ENCODE data around the gene PAPPA2.

Gene PAPPA2

DNA sequence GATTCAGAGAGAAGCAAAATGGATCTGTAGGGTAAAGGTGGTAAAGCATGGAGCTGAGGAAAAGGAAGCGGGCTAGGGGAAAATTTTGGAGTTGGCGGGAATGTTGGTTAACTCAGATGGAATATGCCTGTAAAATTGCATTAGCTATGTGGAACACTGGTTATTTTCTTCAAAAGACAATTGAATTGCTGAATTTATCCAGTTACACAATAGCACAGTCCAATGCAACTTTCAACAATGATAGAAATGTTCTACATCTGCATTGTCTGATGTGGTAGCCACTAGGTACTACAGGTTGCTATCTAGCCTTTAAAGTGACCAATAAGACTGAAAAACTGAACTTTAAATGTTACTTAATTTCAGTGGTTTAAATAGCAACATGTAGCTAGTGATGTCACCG, 386.3 kb downstream of the PAPPA2 start:
- no peak for DNase-seq (ENCODE audit: low read depth in 1 of 2, low spot score in 1 of 2)

DNA sequence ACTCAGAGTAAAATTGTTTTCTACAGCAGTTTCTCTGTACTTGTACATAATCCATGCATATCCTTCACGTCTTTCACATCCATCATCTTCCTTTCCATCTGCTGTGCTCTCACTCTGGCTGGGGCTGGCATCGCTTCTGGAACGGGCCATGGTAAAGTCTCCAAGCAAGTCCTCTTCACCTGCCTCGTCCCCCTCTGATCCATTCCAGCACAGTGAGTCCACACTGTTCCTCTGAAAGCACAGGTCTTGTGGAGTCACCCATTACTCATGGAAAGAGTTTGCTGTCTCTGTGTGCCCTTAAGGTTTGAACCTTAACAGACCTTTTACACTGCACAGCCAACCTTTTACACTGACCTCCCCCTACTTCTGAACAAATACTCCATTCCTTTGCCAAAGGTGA, 387.9 kb downstream of the PAPPA2 start:
- no peak for DNase-seq (ENCODE audit: low read depth in 1 of 2, low spot score in 1 of 2)

DNA sequence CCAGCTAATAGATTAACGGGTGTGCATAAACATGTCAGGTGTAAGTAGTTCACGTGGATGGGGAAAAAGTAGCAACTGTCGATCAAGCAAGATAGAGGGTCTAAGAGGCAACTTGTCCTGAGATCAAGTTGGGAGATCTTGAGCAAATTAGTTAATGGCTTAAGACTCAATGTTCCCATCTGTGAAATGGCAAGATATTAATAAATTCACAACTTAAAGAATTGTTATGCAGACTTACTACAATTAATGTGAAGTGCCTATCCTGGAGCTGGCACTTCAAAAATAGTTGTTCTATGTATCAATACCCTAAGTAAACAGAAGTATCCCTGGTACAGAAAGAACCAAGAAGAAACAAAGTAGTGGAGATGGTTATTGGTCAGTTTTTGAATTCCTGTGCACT, 389.1 kb downstream of the PAPPA2 start:
- no peak for DNase-seq (ENCODE audit: low read depth in 1 of 2, low spot score in 1 of 2)

- no peak for DNase-seq (ENCODE audit: low read depth in 1 of 2, low spot score in 1 of 2)
Observed at GRCh38 chr1:176853503-176853902, 390.5 kb downstream of the PAPPA2 start.

DNA sequence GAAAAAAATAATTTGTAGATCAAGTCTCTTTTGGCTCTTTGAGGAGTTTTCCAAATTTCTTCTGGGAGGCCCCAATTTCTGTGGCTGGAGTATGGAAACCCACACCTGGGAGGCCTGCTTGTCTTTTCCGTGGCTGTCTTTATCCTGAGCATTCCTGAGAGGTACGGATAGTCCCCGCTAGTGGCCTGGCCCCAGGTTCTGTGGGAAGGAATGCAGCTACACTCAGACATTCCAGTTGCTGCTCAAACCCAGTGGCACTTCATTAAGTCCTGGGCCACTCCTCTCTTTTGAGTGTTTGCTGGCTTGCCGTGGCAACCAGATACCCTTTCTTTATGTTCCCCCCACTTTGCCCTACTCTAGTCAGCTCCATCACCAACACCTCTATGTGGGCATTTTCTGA, 391.1 kb downstream of the PAPPA2 start:
- DNase-seq (ENCODE audit: low read depth in 1 of 2, low spot score in 1 of 2), result no peak

- DNase-seq (ENCODE audit: low read depth in 1 of 2, low spot score in 1 of 2), result no peak
Observed at GRCh38 chr1:176854758-176855745, 392.1 kb downstream of the PAPPA2 start.

DNA sequence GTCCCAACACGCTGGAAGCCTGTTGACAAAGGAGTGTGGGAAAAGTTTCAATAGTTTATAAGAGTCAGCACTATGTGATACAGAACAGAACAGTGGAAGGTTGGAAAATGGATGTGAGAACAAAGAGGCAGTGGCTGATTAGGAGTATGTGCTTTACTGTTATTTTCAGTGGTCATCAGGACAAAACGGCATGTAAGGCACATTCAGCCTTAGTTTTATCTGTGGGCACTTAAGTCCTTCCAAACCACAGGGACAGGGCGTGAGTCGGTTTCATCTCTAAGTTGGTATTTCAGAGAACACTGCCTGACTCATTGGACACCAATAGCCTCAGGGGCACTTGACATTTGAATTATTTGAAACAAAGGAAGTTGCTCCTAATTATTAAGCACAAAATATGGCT, 394.7 kb downstream of the PAPPA2 start:
- no peak for DNase-seq (ENCODE audit: low read depth in 1 of 2, low spot score in 1 of 2)

DNA sequence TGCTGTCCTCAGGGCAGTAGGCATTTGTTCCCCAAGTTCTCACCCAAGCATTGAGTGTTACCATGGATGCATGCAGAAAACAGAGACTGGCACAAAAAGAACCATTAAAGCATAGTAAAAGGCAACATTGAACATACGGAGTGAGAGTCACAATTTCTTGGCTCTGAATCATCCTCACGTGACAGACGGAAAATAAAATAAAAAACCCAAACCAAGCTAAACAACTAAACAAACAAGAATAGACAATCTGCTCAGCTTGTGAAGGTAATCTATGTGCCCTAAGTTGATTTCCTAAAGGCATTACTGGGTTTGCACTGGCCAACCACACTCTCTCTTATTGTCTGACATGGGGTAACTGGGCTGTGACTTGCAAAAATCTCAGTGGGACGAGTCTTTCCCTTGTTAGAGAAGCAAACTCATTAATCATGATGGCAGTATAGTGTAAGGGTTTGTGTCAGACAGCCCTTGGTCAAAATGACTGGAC, 395.5 kb downstream of the PAPPA2 start:
- no peak for DNase-seq (ENCODE audit: low read depth in 1 of 2, low spot score in 1 of 2)

DNA sequence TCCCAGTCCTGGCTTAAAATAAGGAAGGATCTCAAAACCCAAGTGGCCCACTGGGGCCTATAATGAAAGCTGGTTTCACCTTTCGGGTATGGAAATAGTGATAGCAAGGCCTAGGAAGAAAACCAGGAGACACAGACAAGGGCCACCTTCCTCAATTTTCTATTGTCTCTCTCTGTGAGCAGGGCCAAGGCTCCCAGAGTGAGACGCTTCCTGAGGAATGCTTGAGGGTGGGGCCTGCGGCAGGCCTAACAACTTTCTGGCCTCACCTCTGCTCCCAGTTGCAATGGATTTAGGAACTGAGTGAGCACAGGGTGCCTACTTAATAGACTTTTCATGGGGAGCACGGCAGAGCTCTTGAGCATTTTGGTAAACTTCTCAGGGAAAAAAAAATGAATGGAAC, 400.6 kb downstream of the PAPPA2 start:
- DNase-seq (ENCODE audit: low read depth in 1 of 2, low spot score in 1 of 2), result no peak

DNA sequence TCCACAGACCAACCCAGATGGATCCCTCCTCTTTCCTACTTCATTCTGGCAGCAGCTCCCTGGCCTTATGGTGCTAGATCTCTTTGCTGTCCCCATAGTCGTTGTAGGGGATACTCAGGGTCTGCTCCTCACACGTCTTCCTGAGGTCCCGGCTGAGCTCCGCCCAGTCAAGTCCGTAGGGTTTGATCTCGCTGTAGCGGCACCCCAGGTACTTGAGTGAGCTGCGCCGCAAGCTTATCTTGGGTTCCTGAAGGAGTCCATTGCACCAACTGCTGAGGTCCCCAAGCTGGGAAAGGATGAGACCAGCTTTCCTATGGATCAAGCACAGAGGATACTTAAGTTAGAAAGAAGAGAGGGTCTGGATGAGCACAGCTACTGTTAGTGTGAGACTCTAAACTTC, 401.2 kb downstream of the PAPPA2 start:
- DNase-seq (ENCODE audit: low read depth in 1 of 2, low spot score in 1 of 2), result no peak

DNA sequence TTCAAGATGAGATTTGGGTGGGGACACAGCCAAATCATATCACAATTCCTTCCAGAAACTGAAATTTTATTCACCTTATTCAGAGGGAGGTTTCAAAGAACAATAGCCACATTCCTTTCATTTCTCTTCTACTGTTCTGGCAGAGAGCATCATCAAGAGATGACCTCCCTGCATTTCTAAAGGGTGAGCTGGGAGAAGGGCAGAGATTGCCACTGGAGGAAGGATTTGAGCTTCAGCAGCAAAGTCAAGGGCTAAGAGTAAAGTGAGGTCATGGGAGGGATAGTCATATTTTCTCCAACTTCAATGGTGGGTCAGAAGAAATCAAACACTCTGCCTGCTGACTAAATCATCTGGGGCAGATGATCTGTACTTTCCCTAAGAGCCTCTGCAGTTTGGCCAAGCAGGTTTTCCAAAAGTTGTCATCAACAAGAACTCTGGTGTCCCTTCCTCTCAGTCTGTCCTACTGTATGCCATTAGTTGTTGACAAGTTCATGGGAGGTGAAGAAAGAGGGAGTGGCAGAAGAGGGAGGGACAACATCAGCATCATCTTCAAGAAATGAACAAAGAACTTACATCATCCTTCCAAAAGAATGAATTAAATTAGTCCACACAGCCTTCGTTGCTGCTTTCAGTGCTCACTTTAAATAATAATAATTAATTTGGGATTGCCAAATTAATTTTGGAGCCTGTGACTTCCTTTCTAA, 403.2 kb downstream of the PAPPA2 start:
- DNase-seq (ENCODE audit: low read depth in 1 of 2, low spot score in 1 of 2), result no peak

DNA sequence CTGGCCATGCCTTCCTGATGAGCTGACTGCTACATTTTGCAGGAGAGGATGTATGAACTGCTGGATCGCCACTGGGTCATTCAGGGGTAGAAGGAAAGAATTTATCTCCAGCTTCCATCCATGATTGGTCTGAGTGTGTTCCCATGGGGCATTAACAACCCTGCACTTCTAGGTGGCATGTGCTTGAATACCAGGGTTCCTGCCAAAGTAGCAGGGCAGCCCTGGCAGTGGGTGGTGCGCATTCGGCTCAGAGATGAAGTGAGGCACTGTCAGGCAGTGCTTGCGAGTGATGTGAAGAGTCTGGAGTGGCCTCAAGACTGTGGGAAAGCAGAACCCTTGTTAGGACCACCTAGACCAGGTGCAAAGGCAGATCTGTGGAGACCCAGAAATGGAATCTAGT, 406.6 kb downstream of the PAPPA2 start:
- DNase-seq (ENCODE audit: low read depth in 1 of 2, low spot score in 1 of 2), result no peak

DNA sequence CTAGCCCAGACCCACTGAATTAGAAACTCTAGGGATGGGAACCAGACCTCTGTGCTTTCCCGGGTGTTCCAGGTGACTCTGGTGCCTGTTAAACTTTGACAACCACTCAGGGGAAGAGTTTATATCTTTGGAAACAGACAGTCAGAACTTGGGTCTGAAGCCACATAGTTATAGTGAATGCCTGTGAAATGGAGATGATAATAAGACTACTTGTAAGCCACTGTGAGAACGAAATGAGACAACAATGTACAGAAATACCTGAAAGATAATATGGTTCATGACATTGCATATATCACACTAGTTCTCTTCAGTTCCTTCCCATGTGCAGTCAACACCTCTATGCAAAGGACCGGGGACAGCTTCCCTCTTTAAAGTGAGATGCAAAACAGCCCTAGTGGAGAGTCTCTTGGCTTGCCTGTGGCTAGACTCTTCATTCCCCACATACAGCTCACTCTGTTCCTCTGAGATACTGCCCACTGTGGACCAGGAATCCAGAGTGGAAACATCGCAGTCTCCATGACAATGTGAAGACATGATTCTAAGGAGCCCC, 414.1 kb downstream of the PAPPA2 start:
- DNase-seq (ENCODE audit: low read depth in 1 of 2, low spot score in 1 of 2), result no peak

DNA sequence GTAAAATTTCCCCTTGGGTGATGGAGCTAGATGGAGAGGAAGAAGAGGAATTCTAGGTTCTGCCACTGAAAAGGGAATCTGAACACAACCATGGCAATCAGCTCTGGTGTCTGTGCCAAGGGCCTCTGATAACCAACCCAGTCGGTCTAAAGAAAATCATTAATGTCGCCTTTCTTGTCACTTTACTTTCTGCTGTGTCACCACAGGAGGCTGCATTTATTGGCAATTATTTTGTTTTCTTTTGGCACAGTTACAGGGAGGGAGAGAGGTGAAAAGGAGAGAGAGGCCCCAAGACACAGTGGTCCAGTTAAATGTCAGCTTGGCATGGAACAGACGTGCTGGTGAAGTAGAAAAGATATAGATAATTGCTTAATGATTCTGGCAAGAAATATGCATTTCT, 414.6 kb downstream of the PAPPA2 start:
- DNase-seq (ENCODE audit: low read depth in 1 of 2, low spot score in 1 of 2), result no peak

DNA sequence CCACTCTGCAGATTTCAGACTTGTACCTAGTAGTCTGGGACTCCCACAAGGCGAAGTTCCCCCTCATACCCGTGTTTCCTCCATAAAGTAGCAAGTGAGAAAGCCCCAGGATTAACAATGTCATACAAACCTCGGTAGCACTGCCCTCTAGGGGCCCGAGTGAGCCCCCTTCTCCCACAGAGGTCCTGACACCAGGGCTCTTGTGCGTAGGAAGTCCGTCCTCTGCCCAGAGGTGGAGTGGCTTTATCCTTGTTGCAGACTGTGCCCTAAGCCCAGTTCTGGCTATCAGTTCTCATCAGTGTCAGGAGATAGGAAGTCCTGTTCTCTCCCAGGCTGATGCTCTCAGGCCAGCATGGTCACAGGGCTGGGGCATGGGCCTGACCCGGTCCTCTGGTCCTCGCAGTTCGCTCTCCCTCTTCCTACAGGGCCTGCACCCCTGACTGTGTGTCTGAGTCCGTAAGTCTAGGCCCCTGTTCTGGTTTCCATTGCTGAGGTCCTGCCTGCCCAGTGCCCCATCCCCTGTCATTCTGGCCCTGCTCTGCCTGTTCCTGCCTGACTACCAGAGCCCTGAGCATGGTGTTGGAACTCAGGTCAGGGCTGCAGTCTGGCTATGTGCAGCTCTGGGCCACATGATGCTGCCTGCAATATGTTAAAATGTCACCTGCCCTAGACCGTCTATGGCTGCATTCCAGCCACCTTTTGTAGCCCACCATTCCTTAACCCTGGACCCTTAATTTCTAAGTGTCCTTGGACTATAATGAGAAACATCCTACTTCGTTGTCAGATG, 416.0 kb downstream of the PAPPA2 start:
- no peak for DNase-seq (ENCODE audit: low read depth in 1 of 2, low spot score in 1 of 2)

DNA sequence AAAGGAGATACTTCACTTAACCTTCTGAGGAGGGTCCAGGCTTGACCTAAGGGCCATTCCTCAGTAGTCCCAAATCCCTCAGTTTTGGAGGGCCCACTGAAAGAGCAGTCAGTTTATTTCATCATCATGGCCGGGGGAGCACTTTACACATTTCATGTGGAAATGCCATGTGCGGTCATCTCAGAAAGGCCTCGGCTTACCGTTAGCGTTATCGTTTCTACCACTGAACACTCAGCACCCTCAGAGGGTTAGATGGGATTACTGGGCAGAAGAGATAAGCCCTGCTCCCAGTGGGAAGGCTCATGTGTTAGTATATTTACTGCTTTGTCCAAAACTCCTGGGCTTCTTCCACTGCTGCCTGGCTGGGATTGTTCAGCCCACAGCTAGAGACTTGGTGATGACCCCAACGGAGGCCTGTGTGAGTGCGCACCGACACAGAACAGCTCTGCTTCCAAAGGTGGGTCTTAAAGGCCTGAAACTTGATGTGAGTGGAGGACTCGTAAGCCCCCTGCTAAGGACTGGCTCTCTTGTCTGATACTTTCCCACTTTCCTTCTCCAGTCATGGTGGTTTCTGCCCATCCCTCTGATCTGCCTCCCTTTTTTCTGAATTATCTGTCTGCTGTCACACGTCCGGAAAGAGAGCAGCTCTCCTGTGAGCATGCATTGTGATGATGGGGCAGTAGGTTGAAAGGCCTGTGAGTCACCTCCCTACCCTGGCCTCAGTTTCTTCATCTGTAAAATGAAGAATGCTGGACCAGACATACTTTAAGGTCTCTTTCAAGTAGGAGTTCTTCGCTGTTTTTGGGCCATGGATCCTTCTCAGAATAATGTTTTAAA, 417.0 kb downstream of the PAPPA2 start:
- no peak for DNase-seq (ENCODE audit: low read depth in 1 of 2, low spot score in 1 of 2)

- DNase-seq (ENCODE audit: low read depth in 1 of 2, low spot score in 1 of 2), result no peak
Observed at GRCh38 chr1:176880955-176881595, 418.1 kb downstream of the PAPPA2 start.

- DNase-seq (ENCODE audit: low read depth in 1 of 2, low spot score in 1 of 2), result no peak
Observed at GRCh38 chr1:176884286-176884685, 421.3 kb downstream of the PAPPA2 start.

DNA sequence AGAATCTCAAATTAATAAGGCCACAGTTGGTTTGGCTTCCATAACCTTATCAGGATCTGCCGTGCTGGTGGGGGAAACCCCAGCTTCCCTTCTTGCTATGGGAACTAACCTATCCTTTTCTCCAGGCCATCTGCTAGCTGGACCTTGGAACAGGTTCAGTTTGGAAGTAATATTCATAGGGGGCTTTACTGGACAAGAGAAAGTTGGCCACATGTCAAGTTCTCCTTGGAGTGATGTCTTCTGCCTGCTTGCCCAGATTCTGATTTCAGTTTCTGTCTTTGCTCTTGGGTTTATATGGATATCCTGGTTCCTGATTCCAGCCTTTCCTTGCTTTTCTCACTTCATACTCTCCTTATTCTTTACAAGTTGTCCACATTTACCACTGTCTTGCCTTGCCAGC, 421.9 kb downstream of the PAPPA2 start:
- DNase-seq (ENCODE audit: low read depth in 1 of 2, low spot score in 1 of 2), result no peak

DNA sequence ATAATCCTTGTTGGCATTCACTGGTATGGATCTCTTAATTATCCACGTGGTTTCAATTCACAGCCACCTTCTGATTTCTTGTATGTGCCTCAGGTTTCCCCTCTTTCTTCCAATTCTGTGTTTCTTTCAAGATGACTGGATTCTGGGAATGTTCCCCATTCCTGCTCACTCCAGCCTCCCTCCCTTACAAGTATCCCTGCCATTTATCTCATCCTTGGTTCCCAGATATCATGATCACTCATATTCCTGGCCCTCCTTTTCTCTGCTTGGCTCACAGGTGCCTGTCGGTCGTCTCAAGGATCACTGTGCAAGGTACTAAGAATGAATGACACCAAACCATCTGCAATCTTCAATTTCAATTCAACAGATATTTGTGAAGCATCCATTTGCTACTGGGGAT, 422.4 kb downstream of the PAPPA2 start:
- no peak for DNase-seq (ENCODE audit: low read depth in 1 of 2, low spot score in 1 of 2)

Measured in activated T-helper 1 cell treated with anti-CD3 and anti-CD28 coated beads, Interleukin-2, amount 50 U/mL, for 16 hours (primary cell).